GM18867 (cell line): ENCODE measurements around the gene MYH10.

Experiments
- ATAC-seq: cut with Tn5 transposase; IDR thresholded peaks from one replicate; pipeline ENCODE4 v1.9.1; 2021; ENCODE audit warnings: mild to moderate bottlenecking, moderate library complexity; ENCODE audit not compliant: unreplicated experiment

The MYH10 gene

DNA sequence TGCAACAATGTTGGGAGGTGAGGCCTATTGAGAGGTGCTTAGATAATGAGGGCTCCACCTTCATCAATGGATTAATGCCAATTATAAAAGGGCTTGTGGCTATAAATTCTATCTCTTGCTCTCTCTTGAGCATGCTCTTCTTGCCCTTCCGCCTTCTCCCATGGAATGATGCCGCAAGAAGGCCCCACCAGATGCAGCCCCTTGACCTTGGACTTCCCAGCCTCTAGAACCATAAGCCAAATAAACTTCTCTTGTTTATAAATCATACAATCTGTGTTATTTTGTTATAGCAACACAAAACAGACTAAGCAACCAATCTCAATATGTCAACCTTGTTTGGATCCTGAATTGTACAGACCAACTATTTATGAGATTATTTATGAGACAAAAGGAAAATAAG is 20.0 kb downstream of the MYH10 start:
- ATAC-seq, result no peak

- ATAC-seq, result no peak
These were observed 20.6 kb downstream of the MYH10 start for GRCh38 chr17:8609910-8610309.

DNA sequence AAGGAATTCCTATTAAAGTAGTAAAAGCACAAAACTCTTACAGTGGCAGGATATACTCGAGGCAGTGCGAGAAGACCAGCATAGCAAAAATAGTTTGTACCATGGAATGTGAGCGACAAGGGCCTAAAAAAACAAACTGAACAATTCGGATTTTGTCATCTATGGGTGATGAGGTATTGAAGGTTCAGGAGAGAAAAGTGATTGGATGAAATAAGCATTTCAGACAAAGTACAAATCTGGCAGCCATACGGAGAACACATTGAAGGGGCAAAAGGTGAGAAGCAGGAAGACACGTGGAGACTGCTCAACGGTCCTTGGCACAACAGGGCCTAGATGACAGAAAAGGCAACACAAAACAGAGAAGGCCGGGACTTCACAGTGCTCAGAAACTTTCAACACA is 22.5 kb downstream of the MYH10 start:
- no peak for ATAC-seq

DNA sequence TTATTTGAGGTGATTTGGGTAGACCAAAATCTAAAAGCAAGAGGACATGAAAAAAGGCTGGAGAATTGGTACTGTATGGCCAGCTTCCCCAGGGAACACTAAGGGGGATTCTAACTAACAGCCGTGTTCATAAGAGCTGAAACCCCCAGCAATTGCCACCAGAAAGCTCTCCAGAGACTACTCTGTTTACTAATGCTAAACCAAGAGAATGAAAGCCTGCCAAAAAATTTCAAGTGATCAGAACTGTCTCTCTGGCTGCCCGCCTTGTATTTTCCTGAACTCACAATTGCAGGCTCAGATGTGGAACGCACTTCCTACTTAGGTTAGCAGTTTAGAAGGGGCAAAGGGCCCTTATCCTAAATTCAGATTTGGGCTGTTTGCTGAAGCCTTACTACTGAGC is 24.1 kb downstream of the MYH10 start:
- no peak for ATAC-seq

DNA sequence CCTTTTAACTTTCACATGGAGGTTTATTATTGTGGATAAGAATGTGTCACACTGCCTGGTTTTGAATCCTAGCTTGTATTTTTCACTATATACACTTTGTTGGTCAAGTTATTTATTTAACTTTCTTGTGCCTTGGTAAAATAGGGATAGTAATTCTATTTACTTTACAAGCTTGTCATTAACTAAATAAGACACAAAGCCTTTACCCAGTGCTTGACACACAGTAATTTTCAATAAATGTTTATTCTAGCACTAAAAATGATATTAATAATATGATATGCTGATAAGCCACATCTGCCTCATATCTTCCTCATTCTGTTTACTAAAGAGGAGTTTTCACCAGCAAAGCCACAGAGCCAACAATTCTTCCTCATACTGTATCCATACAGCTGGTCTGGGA is 27.8 kb downstream of the MYH10 start:
- no peak for ATAC-seq

DNA sequence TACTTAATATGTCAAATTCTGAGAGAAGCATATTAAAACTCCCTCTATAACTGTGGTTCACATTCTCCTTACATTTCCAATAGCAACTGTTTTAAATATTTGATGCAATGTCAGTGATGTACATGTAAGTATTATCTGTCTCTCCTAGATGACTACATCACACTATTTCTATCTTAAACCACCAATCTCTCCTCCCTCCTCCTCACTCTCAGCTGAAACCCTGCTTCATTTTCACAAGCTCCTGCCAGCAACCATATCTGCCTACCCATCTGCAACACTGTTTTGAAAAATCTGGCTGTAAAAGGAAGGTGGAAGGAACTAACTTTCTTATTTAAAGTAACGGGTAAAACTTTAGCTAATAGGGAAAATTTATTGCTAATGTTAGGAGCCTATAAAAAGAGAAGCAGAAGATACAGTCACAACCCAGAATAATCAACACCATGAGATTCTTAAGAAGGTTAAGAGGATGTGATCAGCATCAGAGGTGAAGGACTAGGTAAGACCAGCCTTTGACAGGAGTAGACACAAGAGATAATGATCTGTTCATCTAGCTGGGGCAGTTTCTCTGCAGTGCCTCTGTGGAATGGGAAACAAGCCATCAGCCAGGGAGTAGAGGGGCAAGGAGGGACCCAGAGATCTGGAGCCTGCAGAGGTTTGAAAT is 31.0 kb downstream of the MYH10 start:
- no peak for ATAC-seq

DNA sequence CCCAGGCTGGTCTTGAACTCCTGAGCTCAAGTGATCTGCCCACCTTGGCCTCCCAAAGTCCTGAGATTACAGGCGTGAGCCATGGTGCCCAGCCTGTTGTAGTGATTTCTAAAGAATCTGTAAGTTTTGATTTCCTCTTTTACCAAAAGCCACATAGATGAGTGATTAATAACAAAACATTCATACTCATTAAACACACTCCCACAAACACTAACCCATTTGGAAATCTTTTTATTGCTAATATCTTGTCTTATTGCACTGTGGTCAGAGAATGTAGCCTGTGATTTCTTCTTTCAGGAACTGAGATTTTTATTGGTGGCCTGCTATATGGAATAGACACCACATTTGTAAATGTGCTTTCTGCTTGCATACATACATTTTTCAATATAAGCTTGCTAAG is 31.6 kb downstream of the MYH10 start:
- no peak for ATAC-seq

GRCh38 chr17:8593830-8594229 is 36.7 kb downstream of the MYH10 start:
- no peak for ATAC-seq

- ATAC-seq, result no peak
These were observed 37.2 kb downstream of the MYH10 start for GRCh38 chr17:8593276-8593675.

DNA sequence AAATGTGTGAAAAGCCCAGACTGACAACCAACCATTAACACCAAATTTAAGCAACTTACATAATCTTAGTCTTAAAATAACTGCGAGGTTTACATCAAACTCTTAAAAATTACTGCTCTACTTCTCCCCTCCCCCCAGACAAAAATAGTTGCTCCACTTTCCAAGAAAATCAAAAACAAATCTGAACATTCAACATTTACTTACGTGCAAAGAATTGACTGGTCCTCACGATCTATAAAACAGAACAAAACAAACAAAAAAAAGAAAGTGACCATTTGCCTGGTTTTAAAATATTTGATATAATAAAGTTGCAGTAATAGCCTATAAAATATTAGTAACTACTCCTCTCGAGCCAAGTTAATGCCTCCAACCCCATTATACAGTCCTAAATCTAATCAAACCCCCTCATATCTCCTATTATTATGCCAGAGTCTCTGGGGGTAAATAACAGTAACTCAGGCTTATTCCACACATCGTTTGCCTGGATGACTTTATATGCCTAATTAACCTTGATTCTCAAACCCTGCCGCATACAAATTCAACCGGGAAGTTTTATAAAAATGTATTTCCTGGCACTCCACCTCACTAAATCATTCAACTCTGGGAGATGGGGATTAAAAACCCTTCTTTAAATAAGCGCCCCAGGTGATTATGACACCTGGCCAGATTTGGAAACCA is 41.5 kb downstream of the MYH10 start:
- no peak for ATAC-seq

- ATAC-seq, result no peak
These were observed 43.8 kb downstream of the MYH10 start for GRCh38 chr17:8586766-8587165.

DNA sequence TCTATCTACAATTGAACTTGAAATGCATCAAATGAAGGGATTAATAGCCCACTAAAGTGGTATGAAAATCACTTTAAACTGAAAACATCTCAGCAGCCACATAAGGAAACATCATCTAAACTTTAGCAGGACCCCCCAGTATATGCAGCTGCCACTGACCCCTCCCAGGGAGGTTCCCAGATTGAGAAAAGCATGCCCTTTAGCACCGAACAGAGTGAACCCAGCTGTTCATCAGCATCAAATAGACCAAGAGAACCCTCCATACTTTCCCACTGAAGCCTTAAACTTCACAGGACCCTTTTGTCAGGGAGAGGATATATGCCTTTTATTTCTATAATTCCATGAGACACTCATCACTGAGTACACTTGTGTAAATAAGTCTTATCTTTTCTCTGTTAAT is 44.6 kb downstream of the MYH10 start:
- no peak for ATAC-seq

GRCh38 chr17:8583954-8584353 is 46.6 kb downstream of the MYH10 start:
- no peak for ATAC-seq

DNA sequence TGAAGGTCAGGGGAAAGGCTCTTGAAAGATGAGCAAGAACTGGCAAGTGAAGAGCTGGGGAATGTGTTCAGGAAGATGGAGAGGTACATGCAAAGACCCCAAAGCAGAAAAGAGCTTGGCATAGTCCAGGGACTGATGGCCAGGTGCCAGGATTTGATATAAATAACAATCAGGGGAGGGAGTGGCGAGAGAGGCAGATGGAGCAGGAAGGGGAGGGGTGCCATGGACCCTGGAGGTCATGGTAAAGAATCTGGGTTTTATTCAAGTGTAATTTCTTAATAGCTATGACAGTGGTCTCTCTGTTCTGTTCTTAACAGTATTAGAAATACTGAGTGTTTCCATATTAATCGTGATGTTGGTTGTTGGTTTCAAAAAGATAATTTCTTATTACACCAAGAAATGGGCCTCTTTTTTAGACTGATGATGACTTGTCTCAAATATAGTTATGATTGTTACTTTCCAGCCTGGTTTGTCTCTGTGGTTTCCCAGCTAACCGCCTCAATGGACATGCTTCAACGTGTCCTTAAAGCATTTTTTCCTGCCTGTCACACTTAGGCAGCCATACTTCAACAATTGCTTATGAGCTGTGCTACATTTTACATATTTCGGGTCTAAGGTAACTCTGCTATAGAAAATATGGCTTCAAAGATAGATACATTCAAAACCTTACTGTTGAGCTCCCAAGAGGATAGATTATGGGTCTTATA is 49.4 kb downstream of the MYH10 start:
- no peak for ATAC-seq

DNA sequence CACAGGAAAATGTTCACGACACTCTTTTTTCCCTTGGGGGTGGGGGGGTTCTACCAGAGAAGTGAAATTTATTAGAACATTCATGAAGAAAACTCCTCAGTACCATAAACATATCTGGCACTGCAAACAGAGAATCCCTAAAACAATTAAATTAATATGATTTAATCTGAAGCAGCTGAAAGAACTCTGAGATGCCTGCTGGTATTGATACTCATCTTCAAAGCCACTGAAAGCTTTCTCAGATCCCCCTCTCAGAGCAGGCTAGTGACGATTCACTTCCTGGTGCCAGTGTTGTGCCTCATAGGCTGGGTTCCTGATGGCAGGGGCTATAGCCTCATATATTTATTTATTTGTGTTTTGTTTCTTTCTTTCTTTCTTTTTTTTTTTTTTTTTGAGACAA is 52.7 kb downstream of the MYH10 start:
- ATAC-seq, result no peak

DNA sequence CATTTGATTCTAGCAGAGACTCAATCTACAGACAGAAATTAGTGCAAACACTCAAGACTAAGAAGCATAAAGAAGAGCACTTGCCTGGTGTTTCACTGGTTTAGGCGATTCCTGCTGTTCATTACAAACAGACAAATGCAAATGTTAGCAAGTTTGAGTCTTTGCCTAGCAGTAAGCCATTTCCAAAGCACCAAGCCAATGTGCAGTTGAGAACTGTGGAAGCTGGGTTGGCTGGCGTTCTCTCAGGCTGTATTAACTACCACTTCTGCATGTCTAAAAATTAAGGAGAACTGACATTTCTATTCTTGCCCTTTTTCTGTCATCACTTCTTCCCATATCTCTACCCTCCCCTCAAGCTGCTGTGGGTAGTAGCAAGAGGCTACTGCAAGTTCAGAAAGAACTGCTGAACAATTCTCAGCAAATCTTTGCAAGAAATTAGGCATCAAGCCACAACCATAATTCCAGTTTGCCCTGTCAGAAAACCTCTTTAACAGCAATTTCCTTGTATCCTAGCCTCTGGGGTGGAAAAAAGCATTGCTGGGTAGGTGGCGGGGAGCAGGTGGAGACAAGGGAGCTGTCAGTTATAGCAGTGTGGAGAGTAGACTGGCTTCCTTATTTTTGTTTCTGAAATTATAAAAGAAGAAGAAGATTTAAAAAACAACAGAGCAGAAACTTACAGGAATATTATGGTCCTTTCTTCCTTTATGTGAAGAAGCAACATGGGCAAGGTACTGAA is 53.8 kb downstream of the MYH10 start:
- ATAC-seq, result no peak

DNA sequence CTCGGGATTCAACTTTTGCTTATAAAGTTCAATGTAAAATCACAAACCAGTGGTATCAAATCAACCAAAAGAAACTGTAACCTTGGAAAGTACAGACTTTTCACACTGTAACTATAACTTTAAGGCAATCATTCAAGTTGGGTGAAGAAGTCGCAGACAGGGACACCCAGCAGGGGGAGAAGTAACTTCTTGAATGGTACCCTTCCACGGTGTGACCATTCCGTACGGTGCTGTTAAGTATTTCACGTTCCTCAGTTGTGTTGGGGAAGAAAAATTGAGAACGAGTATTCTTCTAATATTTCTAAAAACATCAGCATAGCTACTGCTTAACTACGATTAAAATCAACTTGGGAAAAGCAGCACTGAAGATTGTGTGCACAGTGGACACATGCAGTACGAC is 55.8 kb downstream of the MYH10 start:
- no peak for ATAC-seq

DNA sequence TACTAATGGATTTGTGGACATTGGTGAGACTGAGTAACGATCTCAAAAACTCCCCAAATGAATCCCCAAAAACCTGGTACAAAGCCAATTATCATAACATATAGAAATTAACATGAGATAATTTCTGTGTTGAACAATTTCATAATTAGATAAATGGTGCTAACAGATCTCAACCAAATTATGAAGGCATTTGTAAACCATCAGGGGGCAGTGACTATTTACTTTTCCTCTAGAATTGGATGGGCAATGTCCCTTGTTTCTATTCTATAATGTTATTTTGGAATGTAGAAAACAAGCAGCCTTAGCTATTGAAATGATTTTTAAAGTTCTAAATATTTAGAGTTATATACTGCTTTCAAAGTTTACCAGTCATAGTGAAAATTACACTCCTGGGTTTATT is 57.8 kb downstream of the MYH10 start:
- ATAC-seq, result no peak

GRCh38 chr17:8563981-8564602 is 66.4 kb downstream of the MYH10 start:
- no peak for ATAC-seq

DNA sequence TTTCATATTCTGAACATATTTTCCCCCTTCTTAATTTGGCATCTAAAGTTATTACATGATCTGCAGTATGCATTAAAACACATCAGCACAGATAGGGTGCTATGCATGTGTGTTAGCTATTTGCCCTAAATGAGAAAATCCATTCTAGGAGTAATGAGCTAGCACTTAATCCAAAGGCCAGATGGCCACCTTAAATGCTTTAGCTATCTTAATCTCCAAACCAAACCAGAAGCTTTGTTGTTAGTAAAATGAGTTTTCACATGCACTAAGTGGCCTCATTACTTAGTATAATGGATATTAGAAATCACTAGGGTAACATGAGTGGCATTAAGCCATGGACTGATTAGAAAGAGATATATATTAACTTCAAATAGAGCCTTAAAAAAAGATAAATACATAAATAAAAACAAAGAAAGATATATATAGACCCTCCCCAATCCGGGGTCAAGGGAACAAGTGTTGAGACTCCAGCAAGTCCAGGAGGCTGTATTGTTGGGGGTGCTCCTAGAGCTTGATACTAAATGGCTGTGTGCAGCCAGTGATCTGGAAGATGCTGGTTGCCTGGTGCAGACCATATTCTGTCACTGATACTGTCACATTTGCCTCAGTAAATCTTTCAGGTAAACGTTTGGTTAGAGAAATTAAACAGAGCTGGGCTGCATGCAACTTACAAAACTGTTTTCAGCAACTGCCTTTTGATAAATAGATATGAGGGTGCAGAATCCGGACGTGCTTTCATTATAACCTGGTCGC is 67.3 kb downstream of the MYH10 start:
- ATAC-seq, result no peak
